GM19035 (cell line): ENCODE measurements around the gene CIAO3.

ENCODE experiments used
- ATAC-seq: cut with Tn5 transposase; IDR thresholded peaks from one replicate; pipeline ENCODE4 v1.9.1; 2021; ENCODE audit not compliant: unreplicated experiment

CIAO3 gene

DNA sequence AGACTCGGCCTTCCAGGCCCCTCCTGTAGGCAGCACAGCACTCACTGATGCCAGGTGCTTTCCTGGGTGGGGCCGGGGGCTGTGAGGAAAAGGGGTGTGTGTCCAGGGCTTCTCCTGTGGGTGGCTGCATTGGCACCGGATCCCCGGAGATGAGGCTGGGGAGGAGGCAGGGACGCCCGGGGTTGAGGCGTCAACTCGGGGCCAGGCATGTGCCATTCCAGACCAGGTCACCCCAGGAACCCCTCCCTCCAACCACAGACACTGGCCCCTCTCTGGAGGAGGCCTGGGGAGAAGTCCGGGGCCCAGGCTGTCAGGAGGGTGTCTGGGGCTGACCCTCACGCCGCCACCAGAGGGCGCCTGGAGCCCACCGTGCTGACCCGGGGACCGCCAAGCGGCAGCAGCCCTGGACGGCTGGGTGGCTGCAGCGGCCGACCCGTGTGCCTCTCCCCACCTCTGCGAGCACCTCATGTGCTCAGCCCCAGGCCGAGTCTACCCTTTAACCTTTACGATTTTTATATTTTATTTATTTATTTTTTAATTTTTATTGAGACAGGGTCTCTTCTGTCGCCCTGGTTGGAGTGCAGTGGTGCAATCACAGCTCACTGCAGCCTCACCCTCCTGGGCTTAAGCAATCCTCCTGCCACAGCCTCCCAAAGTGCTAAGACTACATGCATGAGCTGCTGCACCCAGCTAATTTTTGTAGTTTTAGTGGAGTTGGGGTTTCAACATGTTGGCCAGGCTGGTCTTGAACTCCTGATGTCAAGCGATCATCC lies 29.1 kb downstream of the CIAO3 start:
- ATAC-seq, result no peak

DNA sequence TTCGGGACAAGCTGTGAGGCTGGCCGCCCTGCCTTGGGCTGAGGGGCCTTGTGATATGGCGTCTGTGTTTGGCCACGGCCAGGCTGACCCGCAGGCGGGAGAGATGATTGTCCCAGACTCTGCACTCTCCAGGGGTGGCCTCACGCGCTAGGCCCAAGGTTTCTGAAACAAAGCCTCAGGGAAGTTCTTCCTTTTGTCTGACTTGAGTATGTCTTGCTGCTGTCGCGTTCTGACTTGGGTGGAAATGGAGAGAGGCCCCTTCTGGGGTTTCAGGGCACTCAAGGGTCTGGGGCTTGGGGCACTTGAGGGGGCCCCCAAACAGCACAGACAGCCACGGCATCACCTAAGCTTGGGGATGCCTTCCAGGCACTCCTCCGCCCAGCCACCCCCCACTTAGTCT lies 29.7 kb downstream of the CIAO3 start:
- ATAC-seq, result no peak

DNA sequence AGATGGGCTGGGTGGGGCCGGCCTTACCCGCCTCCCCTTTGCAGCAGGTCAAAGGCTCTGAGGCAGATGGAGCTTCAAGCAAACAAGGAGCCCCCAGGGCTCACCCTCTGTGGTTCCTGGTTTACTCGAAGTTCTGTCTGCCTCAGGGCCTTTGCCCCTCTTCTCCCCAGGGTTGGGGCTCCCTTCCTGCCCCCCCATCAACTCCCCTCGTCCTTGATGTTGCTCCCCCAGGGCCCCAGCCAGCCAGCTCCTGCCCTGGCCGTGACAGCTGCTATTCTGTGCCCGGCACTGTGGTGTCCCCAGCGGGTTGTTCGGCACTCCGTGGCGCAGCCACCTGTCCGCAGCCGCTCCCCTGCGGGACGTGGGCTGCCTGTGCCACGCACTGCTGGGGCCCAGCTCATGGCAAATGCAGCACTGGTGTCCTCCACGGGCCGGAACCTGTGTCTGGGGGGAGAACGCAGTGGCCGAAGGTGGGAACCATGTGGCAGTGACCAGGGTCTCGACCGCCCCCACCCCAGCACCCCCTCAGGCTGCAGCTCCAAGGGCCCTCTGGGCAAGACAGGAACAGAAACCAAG lies 30.2 kb downstream of the CIAO3 start:
- ATAC-seq, result no peak

DNA sequence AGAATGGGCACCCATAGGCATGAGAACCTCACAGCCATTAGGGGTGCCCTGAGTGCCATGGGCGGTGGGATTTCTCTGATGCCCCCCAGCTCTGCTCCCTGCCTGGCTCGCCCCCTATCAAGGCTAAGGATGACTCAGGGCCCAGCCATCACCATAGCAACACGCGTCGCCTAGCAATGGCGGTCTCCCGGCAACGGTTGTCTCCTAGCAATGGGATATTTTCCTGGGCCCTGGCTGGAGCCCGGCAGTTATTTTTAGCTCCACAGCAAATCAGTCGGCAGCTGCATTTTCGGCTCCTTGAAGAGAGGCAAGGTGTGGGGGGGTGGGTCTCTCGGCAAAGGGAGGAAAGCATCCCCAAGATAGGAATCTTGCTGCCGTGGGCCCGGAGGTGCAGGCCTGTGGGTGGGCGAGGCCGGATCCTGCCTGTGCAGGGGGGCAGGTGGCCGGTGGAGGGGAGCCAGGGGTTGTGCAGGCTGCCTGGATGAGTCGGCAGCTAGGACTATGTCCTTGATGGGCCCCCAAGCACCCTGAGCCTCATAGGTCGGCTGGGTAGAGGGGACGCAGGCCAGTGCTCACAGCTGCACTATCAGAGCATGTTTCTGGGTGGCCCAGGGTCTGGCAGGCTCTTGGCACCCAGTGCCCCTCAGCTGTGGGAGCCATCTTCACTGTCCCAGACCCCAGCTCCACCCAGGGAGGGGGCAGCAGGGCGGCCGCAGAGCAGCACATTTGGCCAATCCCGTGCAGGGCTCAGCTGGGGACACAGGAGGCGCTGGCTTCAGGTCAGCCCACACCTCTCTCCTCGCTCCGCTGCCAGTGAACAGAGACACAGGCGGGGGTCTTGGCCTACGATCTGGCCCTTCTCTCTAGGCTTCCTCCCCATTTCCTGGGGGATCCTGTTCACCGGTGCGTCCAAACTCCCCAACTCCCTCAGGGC lies 31.0 kb downstream of the CIAO3 start:
- no peak for ATAC-seq

DNA sequence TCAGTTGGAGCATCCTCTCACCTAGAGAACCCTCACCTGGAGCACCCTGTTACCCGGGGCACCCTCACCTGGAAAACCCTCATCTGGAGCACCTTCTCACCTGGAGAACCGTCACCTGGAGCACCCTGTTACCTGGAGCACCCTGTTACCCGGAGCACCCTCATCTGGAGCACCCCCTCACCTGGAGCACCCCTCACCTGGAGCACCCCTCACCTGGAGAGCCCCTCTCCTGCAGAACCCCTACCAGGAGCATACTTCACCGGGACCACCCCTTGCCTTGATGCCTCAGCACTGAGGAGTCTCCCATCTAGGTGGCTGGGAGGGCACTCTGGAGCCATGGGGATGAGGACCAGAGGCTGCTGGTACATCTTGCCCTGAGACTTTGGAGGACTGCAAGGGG lies 31.8 kb downstream of the CIAO3 start:
- ATAC-seq, result no peak

DNA sequence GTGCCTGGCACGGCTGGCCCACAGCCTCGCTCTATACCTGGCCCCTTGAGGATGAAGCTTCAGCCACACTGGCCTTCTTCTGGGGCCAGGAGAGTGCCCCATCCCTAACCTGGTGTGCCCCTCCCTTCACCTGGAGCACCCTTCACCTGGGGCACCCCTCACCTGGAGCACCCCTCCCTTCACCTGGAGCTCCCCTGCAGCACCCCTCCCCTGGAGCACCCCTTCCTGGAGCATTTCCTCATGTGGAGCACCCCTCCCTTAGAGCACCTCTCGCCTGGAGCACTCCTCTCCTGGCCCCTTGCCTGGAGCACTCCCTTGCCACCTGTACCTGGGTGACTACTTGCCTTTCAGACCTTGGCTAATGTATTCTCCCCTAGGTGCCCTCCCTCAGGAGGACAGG lies 32.8 kb downstream of the CIAO3 start:
- no peak for ATAC-seq

DNA sequence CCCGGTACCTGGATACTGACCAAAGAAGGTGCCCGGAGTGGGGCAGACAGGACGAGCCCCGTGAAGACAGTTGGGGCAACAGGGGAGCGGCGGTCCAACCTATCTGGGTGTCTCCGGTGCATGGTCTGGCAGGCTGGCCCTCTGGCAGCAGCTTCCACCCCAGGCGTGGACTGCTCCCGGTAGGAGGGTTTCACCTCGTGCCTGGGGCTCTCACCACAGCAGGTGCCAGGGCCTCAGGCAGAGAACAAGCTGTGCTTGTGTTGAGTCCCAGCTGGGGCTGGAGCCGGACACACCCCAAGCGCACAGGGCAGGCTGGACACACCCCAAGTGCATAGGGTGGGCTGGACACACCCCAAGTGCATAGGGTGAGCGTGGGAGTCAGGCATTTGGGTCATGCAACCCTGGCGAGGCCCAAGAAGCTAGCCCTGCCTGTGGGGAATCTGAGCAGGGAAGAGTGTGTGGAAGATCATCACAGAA lies 33.7 kb downstream of the CIAO3 start:
- no peak for ATAC-seq

DNA sequence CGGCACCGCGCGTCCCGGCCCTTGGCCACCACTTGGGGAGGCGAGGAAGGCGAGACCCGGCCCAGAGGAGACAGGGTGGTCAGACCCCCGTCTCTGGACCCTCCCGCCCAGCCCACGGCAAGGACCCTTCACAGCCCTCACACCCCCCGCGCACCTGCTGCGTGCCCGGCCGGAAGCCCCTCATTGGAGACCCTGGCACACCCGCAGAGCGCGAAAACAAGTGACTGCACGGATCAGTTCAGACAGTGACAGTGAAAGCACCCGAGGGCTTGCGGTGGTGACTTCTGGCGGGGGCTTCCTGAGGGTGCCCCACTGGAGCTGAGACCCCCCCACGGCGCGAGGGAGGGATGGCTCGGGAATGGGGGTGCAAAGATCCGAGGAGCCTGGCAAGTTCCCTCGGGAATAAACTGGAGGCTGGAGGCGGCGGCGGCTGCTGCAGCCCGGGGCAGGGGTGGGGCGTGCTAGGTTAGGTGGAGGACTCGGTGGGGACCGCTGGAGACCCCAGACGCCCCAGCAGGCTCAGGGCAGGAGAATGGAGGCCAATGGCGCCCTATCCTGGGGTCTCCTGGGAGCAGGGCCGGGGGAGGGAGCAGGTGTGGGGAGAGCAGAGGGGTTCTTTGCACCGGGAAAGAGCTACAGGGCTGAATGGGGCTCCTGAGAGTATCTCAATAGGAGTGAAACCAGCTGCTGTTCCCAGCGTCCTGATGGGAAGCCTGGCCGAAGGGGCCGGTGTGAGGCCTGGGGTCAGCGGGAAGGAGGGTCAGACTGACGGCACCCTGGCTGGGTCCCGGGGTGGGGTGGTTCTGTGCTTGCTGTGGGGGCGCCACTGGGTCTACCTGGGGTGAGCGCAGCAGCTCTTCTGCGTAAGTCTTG lies 34.4 kb downstream of the CIAO3 start:
- ATAC-seq, result no peak

DNA sequence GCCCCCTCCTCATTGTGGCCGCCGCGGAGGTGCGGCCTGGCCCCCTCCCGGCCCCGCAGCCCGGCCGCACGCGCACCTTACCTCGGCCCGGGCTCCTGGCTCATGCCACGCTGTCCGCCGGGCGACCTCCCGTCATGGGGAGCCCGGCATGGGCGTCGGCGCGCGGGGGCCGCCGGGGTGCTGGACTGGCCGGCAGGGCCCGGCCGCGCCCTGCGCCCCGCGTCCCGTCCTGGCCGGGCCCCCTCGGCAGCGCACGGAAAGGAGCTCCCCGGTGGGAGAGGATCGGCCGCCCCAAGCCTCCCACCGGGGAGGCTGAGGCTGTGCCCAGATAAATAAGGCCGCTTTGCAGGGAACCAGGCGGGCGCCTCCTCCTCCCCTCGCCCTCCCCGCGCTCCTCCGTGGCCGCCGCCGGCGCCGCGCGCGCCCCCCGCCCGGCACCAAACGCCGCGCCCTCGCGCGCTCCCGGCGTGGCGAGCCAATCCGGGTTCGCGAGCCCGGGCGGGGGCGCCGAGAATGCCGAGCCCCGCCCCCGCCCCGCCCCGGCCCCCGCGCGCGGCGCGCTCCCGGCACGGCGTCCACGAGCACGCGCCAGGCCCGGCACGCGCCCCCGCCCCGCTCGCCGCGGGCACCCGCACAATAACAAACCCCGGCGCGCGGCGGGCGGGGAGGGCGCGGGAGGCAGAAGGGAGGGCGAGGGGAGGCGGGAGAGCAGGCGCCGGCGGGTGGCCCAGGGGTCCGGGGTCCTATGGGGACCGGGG lies 35.2 kb downstream of the CIAO3 start, which contains the start of gene FBXL16:
FBXL16 (minus strand) TSS at position 371 of the 758 bp plus-strand sequence. CDS start 8,396 bp downstream, outside the sequence.
- no peak for ATAC-seq

DNA sequence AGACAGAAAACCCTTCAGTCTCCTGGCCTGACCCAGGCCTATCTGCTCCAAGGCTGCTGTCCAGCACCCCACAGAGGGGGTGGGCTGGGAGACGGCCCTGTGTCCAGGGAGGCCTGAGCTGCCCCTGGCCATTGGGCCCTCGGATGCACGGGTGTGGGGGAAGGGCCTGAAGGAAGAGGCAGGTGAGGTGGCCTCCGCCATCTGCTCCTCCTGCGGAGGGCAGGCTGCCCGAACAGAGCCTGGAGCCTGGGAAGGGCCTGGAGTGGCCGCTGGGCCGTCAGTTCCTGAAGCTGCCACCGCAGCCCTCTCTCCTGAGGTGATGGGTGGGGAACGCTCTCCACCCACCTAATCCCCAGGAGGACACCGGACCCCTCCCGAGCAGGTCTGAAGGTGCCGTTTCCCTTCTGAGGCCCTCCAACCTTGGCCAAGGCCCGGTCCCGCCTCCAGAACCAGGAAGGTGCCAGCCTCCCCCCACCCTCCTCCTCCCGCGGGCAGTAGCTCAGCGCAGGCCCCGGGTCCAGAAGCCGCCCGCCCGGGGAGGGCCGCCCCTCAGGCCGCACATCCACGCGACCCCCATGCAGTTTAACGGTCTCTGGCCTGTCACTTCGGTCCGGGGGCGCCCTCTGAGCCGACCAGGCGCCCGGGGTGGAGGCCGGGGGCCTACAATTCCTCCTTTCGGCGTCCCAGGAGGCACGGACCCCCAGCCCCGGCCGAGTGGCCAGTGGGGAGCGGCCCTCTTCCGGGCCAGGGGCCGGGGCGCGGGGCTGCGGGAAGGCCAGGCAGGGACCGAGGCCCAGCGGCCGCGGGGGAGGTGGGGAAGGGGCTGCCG lies 36.0 kb downstream of the CIAO3 start:
- ATAC-seq, result no peak

DNA sequence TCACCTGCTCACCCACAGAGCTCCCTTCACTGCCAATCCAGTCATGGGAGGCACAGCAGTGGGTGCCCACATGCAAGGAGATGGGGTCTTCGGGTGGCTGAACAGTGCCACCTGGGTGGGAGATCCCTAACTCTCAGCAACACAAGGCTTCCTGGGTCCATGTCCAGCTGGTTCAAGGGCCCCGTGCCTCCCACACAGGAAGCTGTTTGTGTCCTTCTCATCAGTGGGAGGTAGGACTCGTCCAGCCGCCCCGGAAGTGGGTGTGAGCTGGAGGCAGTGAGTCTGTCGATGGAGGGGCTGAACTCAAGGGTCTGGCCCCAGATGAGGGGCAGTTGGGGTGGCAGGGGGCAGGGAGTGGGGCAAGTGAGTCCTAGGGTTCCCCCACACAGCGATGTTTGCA lies 36.8 kb downstream of the CIAO3 start:
- no peak for ATAC-seq

DNA sequence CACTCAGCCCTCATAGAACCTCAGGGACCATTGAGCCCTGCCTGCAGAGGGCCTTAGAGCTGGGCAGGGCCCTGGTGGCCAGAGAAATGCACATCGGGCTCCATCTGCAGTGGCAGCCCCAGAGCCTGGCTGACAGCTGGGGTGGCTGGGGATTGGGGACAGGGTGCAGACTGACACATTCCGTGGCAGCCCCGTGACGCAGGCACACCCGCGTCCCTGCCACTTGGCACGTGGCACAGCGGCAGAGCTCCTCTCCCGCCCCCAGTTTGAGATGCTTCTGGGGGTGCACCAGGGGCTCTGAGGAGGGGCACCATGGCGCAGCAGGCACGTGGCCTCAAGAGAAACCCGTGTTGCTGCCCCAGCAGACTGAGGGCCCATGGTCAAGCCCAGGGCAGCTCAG lies 37.4 kb downstream of the CIAO3 start:
- no peak for ATAC-seq

DNA sequence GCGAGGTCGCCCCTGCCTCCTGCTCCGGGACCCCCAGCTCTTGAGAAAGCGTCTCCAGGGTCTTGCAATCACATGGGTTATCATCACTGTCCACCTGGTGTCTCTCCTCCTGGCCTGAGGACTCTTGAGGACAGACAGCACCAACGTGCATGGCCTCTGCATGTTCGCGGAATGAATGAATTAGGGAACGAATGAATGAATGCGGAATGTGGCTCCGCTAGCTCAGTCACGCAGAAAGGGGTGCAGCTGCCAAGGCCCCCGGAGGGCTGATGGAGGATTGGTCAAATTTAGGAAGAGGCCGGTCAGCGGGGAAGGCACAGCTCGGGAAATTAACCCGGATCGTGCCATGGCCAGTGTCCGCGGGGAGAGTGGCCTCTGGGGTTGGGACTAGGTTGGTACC lies 38.5 kb downstream of the CIAO3 start:
- no peak for ATAC-seq

DNA sequence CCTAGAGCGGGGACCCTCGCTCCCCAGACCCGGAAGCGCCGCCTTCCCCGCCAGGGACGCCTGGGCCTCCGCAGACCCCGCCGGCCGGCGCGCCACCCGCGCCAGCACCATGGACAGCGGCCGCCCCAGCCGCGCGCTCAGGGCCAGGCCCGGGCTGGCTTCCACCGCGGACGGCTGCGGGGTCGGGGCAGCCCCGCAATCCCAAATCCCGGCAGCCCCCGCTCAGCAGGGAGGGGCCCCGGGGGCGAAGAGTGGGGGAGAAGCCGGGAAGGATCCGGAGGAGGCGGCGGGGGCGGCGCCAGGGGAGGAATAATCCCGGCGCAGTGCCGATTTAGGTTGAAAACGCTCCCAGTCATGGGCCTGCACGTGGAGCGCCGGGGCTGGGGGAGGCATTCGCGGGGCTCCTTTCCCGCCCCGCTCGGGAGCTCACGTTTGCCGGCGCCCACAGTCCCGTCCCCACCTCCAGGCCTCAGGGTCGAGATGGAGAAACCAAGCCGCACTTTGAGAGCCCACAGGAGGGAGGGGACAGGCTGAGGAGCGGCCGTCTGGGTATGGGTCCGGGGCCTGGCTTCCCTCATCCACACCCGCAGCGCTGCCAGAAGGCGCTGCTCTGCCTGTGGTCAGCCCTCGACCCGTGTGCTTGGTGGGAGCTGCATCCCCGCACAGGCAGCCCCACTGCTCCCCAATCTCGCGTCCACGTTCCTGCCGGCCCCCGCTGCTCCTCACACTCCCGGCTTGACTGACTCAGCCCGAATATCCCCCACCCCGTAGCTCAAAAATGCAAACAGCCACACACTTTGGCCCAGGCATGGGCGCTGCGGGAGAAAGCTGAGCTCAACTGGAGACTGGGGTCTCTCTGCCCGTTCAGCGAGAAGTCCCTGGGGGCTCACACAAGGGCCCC lies 39.9 kb downstream of the CIAO3 start:
- ATAC-seq, result no peak

DNA sequence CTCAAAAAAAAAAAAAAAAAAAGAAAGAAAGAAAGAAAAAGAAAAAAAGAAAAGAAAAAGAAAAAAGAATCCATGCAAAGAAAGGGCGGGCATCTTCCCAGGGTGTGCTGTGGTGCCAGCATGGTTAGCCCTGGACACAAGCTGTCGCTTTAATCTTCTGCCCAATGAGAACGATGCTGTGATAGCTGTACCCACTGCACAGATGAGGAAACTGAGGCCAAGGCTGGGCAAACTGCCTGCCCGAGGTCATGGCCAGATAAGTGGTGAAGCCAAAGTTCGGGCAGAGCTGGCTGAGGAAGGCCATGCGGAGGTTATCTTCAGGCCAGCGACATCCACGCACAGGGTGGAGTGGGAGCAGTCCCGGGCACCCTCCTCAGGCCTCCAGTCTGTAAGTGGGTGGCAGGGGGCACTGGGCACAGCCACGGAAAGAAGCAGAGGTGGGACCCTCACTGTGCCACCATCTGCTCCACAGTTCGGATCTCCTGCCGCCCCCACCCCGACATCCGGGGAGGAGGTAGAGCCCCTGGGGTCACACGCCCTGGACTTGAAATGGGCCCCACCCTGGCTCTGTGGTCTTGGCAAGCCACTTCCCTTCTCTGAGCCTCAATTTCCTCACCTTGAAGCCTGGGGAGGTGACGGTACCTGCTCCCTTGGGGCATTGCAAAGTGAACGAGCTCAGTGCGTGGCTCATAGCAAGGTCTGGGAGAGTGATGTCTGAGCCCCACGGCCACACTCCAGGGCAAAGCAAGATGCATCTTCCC lies 41.7 kb downstream of the CIAO3 start:
- no peak for ATAC-seq

DNA sequence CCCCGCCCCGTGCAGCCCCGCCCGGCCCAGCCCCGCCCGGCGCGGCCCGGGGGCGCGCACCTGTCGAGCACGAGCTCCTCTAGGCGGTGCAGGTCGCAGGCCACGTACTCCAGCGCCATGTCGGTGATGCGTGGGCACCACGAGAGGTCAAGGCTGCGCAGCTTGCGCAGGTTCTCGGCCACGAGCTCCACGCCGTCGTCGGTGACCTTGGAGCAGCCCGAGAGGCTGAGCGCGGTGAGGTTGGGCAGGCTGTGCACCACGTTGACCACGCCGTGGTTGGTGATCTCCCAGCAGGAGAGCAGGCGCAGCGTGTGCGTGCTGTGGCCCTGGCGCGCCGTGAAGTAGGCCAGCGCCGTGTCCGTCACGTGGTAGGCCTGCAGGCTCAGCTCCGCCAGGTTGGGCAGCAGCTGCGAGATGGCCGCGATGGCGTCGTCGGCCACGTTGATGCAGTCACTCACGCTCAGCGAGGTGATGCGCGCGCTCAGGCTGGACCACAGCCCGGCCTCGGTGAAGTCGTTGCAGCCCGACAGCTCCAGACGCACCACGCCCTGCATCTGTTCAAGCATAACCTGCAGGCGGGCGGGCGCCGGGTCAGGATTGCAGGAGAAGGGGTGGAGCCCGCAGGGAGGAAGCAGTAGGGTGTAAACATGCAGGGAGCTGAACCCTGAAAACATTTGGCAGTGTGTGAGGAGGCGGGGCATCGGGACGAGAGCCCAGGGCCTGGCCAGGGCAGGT lies 45.3 kb downstream of the CIAO3 start:
- ATAC-seq, result no peak
